ENCODE results near the gene PARD3. TPM values are rescaled to one million over a fixed set of nuclear protein-coding genes. Genes with fewer than 3 reads are reported as not detected.
A peak's percentile ranks its signal among the peaks of the same experiment; 100 is the strongest.
"Not testable (repeated sequence)": the region's sequence is repeated elsewhere in the genome, so short reads cannot be mapped to it uniquely, and the experiment has no call there.

PARD3 gene
- total RNA-seq, 2 experiments from 2014 or later = 0.93 to 1.2 TPM

DNA sequence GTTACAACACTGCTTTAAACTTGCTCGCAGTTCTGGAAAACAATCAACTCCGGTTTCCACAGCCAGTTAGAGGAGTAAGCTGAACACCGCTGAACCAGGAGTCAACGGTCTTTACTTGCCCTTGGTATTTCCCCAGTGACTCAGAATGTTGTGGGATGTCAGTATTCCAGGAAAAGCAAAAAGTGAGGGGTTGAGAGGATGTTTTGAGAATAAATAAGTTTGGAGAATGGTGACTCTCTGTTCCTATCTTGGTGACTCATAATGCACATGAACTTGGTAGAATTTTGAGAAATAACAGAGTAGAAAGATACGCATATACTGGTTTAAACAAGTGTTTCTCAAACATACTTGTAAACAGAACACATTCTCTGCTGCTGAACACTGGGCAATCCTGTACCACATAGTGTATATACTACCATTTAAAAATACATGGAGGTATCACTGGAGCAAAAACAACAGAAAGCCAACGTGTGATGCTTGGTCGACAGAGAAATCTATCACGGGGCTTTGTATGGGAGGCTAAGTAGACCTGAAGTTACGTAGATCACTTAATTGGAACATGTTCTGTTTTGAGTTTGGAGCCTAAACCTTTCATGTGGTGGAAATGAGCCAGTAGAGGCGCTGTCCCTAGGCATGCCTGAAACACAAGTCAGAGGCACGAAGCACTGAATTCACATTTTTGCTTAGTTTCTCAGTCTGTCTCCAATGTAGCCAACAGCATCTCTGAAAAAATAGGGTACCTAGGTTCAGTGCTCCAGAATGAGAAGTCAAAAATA, 534.3 kb downstream of the PARD3 start:
- Mint-ChIP-seq H3K9me3 (no peaks in the 10 kb centered on the region), H3K27ac (peak overlapping the region; percentile 75), H3K4me3 (no peak overlapping the region), H3K36me3 (no peaks in the 10 kb centered on the region), H3K4me1 (ENCODE audit: low read depth) (peaks cover 25% of the 10 kb centered on the region), H3K27me3 (peaks cover 17% of the 10 kb centered on the region)
- ChIA-PET POLR2A (no interaction called here), CTCF (no interaction called here)
- peak; percentile 47 for DNase-seq
- intact Hi-C loops (cut with micrococcal nuclease) = loop anchor here (1.0 to 5.0 kb wide), 4 partner anchors 12 to 904 kb away; no protein-coding TSS in a partner anchor

DNA sequence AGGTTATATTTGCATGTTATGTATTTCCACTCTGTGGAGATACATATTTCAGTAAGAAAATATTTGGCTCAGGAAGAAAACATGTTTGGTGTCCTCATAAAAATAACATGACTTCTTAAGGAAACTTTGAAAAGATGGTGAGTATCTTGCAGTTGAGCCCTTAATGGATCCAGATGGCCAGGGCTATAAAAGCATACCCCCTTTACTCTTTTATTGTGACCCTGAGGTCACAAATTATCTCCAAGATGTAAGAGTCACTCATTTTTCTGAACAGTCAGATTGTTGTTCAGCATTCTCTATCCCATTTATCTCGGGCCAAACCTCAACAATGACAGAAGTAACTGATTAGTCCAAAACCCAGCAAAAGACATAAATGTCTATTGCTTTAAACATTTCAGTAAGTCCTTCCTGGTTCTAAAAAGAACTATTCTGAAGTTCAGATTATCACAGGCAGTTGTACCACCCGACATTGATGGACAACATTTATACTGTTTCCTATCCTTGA, 539.4 kb downstream of the PARD3 start:
- no peak for DNase-seq
- CTCF ChIA-PET = no interaction called here
- POLR2A ChIA-PET = no interaction called here
- Mint-ChIP-seq H3K27ac (no peak overlapping the region), H3K27me3 (peaks cover 16% of the 10 kb centered on the region), H3K36me3 (no peaks in the 10 kb centered on the region), H3K9me3 (peaks cover 3% of the 10 kb centered on the region), H3K4me3 (no peak overlapping the region), H3K4me1 (ENCODE audit: low read depth) (peaks cover 7% of the 10 kb centered on the region)
- intact Hi-C loops (cut with micrococcal nuclease) = no loop called here

DNA sequence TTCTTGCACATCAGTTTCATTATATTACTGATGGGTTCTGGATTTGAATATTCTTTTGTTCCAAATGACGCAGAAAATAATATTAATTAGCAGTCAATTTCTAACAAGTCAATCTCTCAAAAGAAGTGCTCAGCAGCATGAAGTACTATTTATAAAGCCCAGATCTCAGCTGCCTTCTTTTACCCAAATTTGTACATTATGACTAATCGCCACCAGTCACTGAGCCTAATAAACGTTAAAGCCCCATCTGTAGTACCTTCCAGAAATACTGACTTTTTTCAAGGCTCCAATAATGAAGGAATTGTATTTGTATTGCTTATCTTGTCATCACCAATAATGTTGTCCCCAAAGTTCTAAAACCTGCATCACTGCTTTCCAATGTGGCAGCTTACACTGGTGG, 540.2 kb downstream of the PARD3 start:
- H3K36me3 Mint-ChIP-seq = no peaks in the 10 kb centered on the region
- H3K4me3 Mint-ChIP-seq = no peak overlapping the region
- H3K27me3 Mint-ChIP-seq = peaks cover 14% of the 10 kb centered on the region
- POLR2A ChIA-PET = no interaction called here
- intact Hi-C loops (cut with micrococcal nuclease) = no loop called here
- no peak overlapping the region for H3K27ac Mint-ChIP-seq
- H3K9me3 Mint-ChIP-seq = peaks cover 3% of the 10 kb centered on the region
- H3K4me1 Mint-ChIP-seq (ENCODE audit: low read depth) = peaks cover 3% of the 10 kb centered on the region
- CTCF ChIA-PET = no interaction called here
- no peak for DNase-seq

DNA sequence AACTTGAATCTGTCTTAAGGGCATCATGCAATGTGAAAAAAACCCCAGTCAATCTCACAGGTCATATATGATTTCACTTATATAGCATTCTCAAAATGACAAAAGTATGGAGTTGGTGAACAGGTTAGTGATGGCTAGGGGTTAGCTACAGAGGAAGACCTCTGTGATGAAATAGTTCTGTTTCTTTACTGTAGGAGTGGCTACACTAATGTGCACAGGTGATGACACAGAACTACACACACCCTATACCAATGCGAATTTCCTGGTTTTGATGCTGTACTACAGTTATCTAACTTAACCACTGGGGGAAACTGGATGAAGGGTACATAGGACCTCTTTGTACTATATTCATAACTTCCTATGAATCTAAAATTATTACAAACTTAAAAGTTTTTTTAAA, 541.8 kb downstream of the PARD3 start:
- H3K4me3 Mint-ChIP-seq = no peak overlapping the region
- ChIA-PET CTCF (interaction anchor here (1.3 kb wide), 1 partner anchor 16 kb away, joined by 3 read pairs; no protein-coding TSS in a partner anchor), POLR2A (no interaction called here)
- intact Hi-C loops (cut with micrococcal nuclease) = no loop called here
- H3K36me3 Mint-ChIP-seq = no peaks in the 10 kb centered on the region
- H3K9me3 Mint-ChIP-seq = peaks cover 3% of the 10 kb centered on the region
- H3K27ac Mint-ChIP-seq = no peak overlapping the region
- DNase-seq = no peak
- H3K27me3 Mint-ChIP-seq = peaks cover 8% of the 10 kb centered on the region
- no peaks in the 10 kb centered on the region for H3K4me1 Mint-ChIP-seq (ENCODE audit: low read depth)

DNA sequence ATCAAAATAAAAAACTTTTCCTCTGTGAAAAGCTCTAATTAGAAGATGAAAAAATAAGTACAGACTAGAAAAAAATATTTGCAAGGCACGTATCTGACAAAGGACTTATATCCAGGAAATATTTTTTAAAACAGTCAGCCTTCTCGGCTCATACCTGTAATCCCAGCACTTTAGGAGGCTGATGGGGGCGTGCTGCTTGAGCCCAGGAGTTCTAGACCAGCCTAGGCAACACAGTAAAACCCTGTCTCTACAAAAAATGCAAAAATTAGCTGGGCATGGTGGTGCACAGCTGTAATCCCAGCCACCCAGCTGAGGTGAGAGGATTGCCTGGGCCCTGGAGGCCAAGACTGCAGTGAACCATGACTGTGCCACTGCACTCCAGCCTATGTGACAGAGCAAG, 542.8 kb downstream of the PARD3 start:
- Mint-ChIP-seq H3K36me3 (no peaks in the 10 kb centered on the region), H3K27me3 (peaks cover 7% of the 10 kb centered on the region), H3K9me3 (peaks cover 4% of the 10 kb centered on the region), H3K27ac (no peak overlapping the region), H3K4me1 (ENCODE audit: low read depth) (no peaks in the 10 kb centered on the region), H3K4me3 (no peak overlapping the region)
- DNase-seq = no peak
- POLR2A ChIA-PET = no interaction called here
- intact Hi-C loops (cut with micrococcal nuclease) = no loop called here
- CTCF ChIA-PET = no interaction called here

DNA sequence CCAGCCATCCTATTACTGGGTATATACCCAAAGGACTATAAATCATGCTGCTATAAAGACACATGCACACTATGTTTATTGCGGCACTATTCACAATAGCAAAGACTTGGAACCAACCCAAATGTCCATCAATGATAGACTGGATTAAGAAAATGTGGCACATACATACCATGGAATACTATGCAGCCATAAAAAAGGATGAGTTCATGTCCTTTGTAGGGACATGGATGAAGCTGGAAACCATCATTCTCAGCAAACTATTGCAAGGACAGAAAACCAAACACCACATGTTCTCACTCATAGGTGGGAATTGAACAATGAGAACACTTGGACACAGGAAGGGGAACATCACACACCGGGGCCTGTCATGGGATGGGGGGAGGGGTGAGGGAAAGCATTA, 546.7 kb downstream of the PARD3 start:
- intact Hi-C loops (cut with micrococcal nuclease) = loop anchor here (1.0 kb wide), 1 partner anchor 9 kb away; no protein-coding TSS in a partner anchor
- H3K9me3 Mint-ChIP-seq; H3K36me3 Mint-ChIP-seq; H3K4me3 Mint-ChIP-seq; DNase-seq; CTCF ChIA-PET; H3K27ac Mint-ChIP-seq; POLR2A ChIA-PET; H3K27me3 Mint-ChIP-seq; H3K4me1 Mint-ChIP-seq (ENCODE audit: low read depth): not testable (repeated sequence)

DNA sequence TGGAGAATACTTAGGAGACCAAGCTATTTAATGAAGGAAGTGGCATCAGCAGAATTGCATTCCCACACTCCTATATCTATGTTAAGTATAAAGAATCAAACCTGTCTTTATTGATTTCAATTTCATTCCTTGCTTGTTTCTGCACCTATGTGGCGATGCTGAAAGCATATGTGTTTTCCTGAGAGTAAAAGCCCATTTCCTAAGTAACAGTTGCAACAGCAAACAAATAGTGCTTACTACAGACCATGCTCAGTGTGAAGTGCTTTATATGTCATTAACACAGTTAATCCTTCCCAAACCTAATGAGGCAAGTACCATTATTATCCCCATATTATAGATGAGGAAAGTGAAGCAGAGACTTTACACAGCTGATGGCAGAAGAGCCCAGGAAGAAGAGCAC, 552.1 kb downstream of the PARD3 start:
- CTCF ChIA-PET = no interaction called here
- no peaks in the 10 kb centered on the region for H3K36me3 Mint-ChIP-seq

DNA sequence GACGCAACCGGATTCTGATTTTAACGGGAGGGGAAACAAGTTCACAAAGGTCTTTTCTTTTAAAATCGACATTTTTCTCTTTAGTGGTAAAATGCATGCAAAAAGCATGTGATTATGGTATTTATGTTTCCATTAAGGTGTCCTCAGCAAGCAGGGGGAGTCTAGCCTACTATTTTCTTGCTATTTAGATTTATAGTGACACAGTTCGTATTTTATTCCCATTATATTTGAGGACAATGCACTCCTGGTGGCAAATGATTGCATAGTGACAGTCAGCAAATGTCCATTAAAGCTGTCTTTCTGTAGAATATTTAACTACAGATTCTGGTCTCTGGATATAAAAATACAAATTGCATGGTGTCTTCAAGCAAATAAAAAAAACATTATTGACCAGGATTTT, 554.2 kb downstream of the PARD3 start:
- intact Hi-C loops (cut with micrococcal nuclease) = no loop called here
- no peak overlapping the region for H3K4me3 Mint-ChIP-seq
- H3K27ac Mint-ChIP-seq = no peak overlapping the region
- H3K9me3 Mint-ChIP-seq = no peaks in the 10 kb centered on the region
- H3K27me3 Mint-ChIP-seq = peaks cover 4% of the 10 kb centered on the region
- DNase-seq = no peak
- ChIA-PET POLR2A (no interaction called here), CTCF (interaction anchor here (1.2 kb wide), 1 partner anchor 377 kb away, joined by 3 read pairs; no protein-coding TSS in a partner anchor)
- H3K36me3 Mint-ChIP-seq = no peaks in the 10 kb centered on the region
- no peaks in the 10 kb centered on the region for H3K4me1 Mint-ChIP-seq (ENCODE audit: low read depth)

More for the DNA sequence above, 552.1 kb downstream of the PARD3 start:
- DNase-seq = no peak
- Mint-ChIP-seq H3K4me1 (ENCODE audit: low read depth) (no peaks in the 10 kb centered on the region), H3K4me3 (no peak overlapping the region), H3K27me3 (peaks cover 2% of the 10 kb centered on the region), H3K9me3 (peaks cover 2% of the 10 kb centered on the region), H3K27ac (no peak overlapping the region)
- intact Hi-C loops (cut with micrococcal nuclease) = no loop called here
- POLR2A ChIA-PET = no interaction called here

DNA sequence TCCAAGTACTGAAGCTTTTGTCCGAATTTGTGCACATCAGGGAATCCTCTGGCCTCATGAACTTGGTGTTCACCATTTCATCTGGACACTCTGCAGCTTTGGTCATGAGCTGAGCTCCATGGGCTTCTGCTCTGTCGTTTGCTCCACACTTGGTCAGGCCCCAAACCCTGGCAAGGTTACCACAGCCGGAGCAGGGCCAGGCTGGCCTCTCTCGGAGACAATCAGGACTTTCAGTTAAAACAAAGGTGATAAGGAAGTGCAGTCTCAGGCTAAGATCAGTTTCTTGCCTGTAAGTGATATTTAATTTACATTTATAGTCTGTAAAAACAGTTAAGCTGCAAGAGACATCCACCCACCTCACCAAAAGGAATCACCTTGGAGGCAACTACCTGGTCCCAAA, 558.9 kb downstream of the PARD3 start:
- Mint-ChIP-seq H3K27me3 (peaks cover 4% of the 10 kb centered on the region), H3K4me3 (no peak overlapping the region), H3K9me3 (no peaks in the 10 kb centered on the region), H3K4me1 (ENCODE audit: low read depth) (no peaks in the 10 kb centered on the region), H3K36me3 (no peaks in the 10 kb centered on the region), H3K27ac (no peak overlapping the region)
- no peak for DNase-seq
- intact Hi-C loops (cut with micrococcal nuclease) = no loop called here
- ChIA-PET POLR2A (no interaction called here), CTCF (no interaction called here)

DNA sequence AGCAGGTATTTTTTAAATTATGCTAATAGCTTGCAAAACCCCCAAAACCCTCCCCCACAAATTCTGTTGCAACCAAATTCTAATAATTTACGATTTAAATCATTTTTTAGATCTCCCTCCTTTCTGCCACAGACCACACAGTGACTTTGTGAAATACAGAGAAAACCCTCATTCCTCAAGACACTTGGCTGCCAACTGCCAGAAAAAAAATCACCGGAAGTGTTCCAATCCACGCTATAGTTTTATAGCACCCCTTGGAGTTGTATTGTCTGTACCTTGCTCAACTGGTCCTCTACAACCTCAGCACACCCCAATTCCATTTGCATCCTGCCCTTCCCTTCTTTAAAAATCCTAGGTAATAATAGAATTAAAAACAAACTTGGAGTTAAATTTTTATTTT, 560.1 kb downstream of the PARD3 start:
- DNase-seq = no peak
- Mint-ChIP-seq H3K4me1 (ENCODE audit: low read depth) (no peaks in the 10 kb centered on the region), H3K27me3 (peaks cover 4% of the 10 kb centered on the region), H3K27ac (no peak overlapping the region), H3K9me3 (no peaks in the 10 kb centered on the region), H3K4me3 (no peak overlapping the region), H3K36me3 (no peaks in the 10 kb centered on the region)
- intact Hi-C loops (cut with micrococcal nuclease) = no loop called here
- CTCF ChIA-PET = no interaction called here
- POLR2A ChIA-PET = no interaction called here

DNA sequence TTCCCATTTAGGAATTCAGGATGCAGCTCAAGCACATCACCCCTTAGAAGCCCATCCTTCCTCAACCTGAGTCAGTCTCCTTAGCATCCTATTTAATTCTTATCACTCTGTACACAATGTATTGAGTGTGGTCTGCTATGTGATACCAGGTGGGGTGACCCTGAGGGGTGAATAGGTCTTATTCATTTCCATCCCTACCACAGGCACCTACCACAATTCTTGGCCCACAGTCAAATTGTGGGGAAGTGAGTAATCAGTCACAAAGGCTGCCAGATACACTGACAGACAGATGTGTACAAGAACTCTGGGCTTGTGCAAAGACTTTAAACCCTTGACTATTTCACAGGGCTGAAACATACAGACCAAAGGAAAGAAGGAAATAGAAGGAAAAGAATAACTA, 560.5 kb downstream of the PARD3 start:
- Mint-ChIP-seq H3K36me3 (no peaks in the 10 kb centered on the region), H3K4me1 (ENCODE audit: low read depth) (no peaks in the 10 kb centered on the region), H3K4me3 (no peak overlapping the region), H3K27ac (no peak overlapping the region), H3K9me3 (no peaks in the 10 kb centered on the region), H3K27me3 (peaks cover 4% of the 10 kb centered on the region)
- peak; percentile 34 for DNase-seq
- CTCF ChIA-PET = no interaction called here
- intact Hi-C loops (cut with micrococcal nuclease) = no loop called here
- POLR2A ChIA-PET = no interaction called here

DNA sequence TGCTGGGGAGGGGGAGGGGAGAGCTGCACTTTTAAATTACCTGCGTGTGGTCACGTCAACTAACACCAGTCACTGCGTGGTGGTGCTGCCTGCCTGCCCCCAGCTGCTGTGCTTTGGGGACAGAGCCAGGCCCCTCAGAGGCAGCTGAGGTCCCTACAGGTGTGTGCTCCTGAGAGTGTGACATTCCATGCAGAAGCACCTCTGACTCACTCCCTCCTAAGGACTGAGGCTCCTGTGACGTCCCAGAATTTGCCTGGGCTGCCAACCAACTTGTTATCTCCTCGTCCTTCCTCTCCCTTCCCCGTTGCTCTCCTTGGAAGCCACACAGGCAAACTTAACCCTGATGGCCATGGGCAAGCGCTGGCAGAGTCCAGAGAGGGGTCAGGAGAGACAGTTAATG, 563.0 kb downstream of the PARD3 start:
- ChIA-PET POLR2A (no interaction called here), CTCF (no interaction called here)
- peaks cover 2% of the 10 kb centered on the region for H3K27me3 Mint-ChIP-seq
- no peaks in the 10 kb centered on the region for H3K4me1 Mint-ChIP-seq (ENCODE audit: low read depth)
- intact Hi-C loops (cut with micrococcal nuclease) = no loop called here
- H3K4me3 Mint-ChIP-seq = no peak overlapping the region
- no peak overlapping the region for H3K27ac Mint-ChIP-seq
- no peaks in the 10 kb centered on the region for H3K36me3 Mint-ChIP-seq
- no peaks in the 10 kb centered on the region for H3K9me3 Mint-ChIP-seq
- DNase-seq = no peak

DNA sequence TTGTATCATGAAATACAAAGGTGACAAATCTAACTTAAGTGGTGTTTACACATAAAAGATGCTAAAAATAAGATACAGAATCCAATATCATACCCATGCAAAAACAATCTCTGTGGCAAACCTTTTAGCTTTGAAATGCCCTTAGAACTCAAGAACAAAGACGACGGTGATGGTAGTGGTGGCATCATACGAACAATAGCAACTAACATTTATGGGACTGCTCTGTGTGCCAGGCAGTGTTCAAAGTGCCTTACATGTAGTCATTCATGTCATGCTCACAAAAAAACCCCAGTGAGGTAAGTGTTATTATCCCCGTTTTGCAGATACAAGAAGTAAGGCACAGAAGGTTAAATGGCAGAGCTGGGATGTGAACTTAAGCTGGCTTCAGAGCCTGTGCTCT, 563.9 kb downstream of the PARD3 start:
- intact Hi-C loops (cut with micrococcal nuclease) = no loop called here
- Mint-ChIP-seq H3K36me3 (no peaks in the 10 kb centered on the region), H3K9me3 (no peaks in the 10 kb centered on the region), H3K4me3 (no peak overlapping the region), H3K27me3 (no peaks in the 10 kb centered on the region), H3K27ac (no peak overlapping the region), H3K4me1 (ENCODE audit: low read depth) (no peaks in the 10 kb centered on the region)
- CTCF ChIA-PET = no interaction called here
- DNase-seq = no peak
- POLR2A ChIA-PET = no interaction called here
